Smooth muscle cell (in vitro differentiated cells): ENCODE measurements around the gene PRELID3B. TPM values are rescaled to one million over a fixed set of nuclear protein-coding genes. Genes with fewer than 3 reads are reported as not detected.
A peak's percentile ranks its signal among the peaks of the same experiment; 100 is the strongest.

Source experiments
- DNase-seq: peaks from one replicate; lab custom pipeline; 2025; ENCODE audit not compliant: unreplicated experiment; lab: John Stamatoyannopoulos, UW
- H2AFZ ChIP-seq: fragments of 200-600 bp; sonication (generic); 2 replicates; pipeline ENCODE4 v1.6.0; 2016; ENCODE audit warnings: antibody characterized with exemption, low read depth, mild to moderate bottlenecking
- H3F3A ChIP-seq: fragments of 200-600 bp; sonication (generic); 2 replicates; pipeline ENCODE4 v1.6.0; 2017; ENCODE audit warnings: antibody characterized with exemption, low read depth
- H3K27ac ChIP-seq: fragments of 200-600 bp; sonication (generic); 2 replicates; pipeline ENCODE4 v1.5.1; 2016; ENCODE audit warnings: low read depth, mild to moderate bottlenecking
- H3K27me3 ChIP-seq: fragments of 200-600 bp; sonication (generic); 2 replicates; pipeline ENCODE4 v1.6.1; 2016; ENCODE audit warnings: low read depth, mild to moderate bottlenecking
- H3K36me3 ChIP-seq: fragments of 200-600 bp; sonication (generic); 2 replicates; pipeline ENCODE4 v1.5.1; 2016; ENCODE audit warnings: low read depth
- H3K4me1 ChIP-seq: fragments of 200-600 bp; sonication (generic); 2 replicates; pipeline ENCODE4 v1.5.1; 2016; ENCODE audit warnings: low read depth
- H3K4me2 ChIP-seq: fragments of 200-600 bp; sonication (generic); 2 replicates; pipeline ENCODE4 v1.6.0; 2016; ENCODE audit warnings: mild to moderate bottlenecking
- H3K4me3 ChIP-seq: fragments of 200-600 bp; sonication (generic); 2 replicates; pipeline ENCODE4 v1.5.1; 2016; ENCODE audit warnings: mild to moderate bottlenecking
- H3K79me2 ChIP-seq: fragments of 200-600 bp; sonication (generic); 2 replicates; pipeline ENCODE4 v1.6.0; 2016; ENCODE audit warnings: low read depth, mild to moderate bottlenecking
- H3K9ac ChIP-seq: fragments of 200-600 bp; sonication (generic); 2 replicates; pipeline ENCODE4 v1.6.0; 2016; ENCODE audit warnings: low read depth
- H3K9me3 ChIP-seq: fragments of 200-600 bp; sonication (generic); replicated peaks from 2 replicates; pipeline ENCODE4 v1.5.1; 2016; ENCODE audit warnings: low read depth
- H4K20me1 ChIP-seq: fragments of 200-600 bp; sonication (generic); 2 replicates; pipeline ENCODE4 v1.6.0; 2016; ENCODE audit warnings: low read depth
- CTCF ChIP-seq: fragments of 200-600 bp; sonication (generic); IDR thresholded peaks from 2 replicates; pipeline ENCODE4 v1.5.1; 2017; ENCODE audit warnings: borderline replicate concordance, mild to moderate bottlenecking, antibody characterized with exemption; ENCODE audit not compliant: insufficient read depth, poor library complexity, severe bottlenecking
- WGBS: methylation state at CpG from one replicate; pipeline ENCODE4 v1.1.7; 2016; ENCODE audit warnings: low lambda C conversion rate; 5-methylcytosine and 5-hydroxymethylcytosine counted together
- polyA plus RNA-seq: library from polyadenylated mRNA; unstranded; fragments of >200 nt; fragmentation: Nextera tagmentation; extraction: Ambion mirVana; gene quantifications from 2 replicates; pipeline ENCODE4 v1.2.1, GENCODE V29; 2016
- total RNA-seq: library from RNA; depleted of rRNA; stranded (reverse); fragments of >200 nt; gene quantifications from 2 replicates; pipeline ENCODE4 v1.2.3, GENCODE V29; 2014

Gene PRELID3B
- total RNA-seq (39.1 and 44.9 TPM in 2 replicates), polyA plus RNA-seq (20.9 and 25.8 TPM in 2 replicates)

- WGBS, result 6% methylated on average over 46 of the region's 50 CpGs
Measured at GRCh38 chr20:59042151-59042795, at the start of gene PRELID3B. PRELID3B (minus strand) TSS chr20:59042786; CDS start chr20:59042730, 56 bp downstream.

GRCh38 chr20:59087829-59088433, 45.3 kb upstream of the PRELID3B start:
- Histone ChIP-seq H3K36me3 (no peaks in the 10 kb centered on the region), H3K4me2 (no peak overlapping the region), H3K27me3 (peaks cover 20% of the 10 kb centered on the region), H2AFZ (no peak overlapping the region), H3K9me3 (no peaks in the 10 kb centered on the region), H3K79me2 (no peaks in the 10 kb centered on the region), H3K9ac (no peak overlapping the region), H3K27ac (no peak overlapping the region), H3K4me1 (no peaks in the 10 kb centered on the region), H3K4me3 (no peak overlapping the region), H3F3A (no peaks in the 10 kb centered on the region), H4K20me1 (no peaks in the 10 kb centered on the region)
- TF ChIP-seq CTCF, result peak; percentile 85
- 19% methylated on average over 5 of the region's 5 CpGs for WGBS
- no peak for DNase-seq

More at GRCh38 chr20:59042151-59042795, at the start of gene PRELID3B:
- no peaks in the 10 kb centered on the region for H3K9me3 ChIP-seq
- no peaks in the 10 kb centered on the region for H3K27me3 ChIP-seq
- H3F3A ChIP-seq, result no peaks in the 10 kb centered on the region
- no peaks in the 10 kb centered on the region for H3K4me1 ChIP-seq
- TF ChIP-seq CTCF, result no peak
- H3K79me2 ChIP-seq, result peaks cover 53% of the 10 kb centered on the region
- peak within 1 kb of the TSS; percentile 99 for H2AFZ ChIP-seq
- no peaks in the 10 kb centered on the region for H4K20me1 ChIP-seq
- peak within 1 kb of the TSS; percentile 77 for H3K4me3 ChIP-seq
- H3K4me2 ChIP-seq, result peak within 1 kb of the TSS; percentile 93
- peaks cover 6% of the 10 kb centered on the region for H3K36me3 ChIP-seq
- no peak for DNase-seq
- H3K27ac ChIP-seq, result peak within 1 kb of the TSS; percentile 36
- peak within 1 kb of the TSS; percentile 73 for H3K9ac ChIP-seq

- DNase-seq, result no peak
- no peaks in the 10 kb centered on the region for H3K9me3 ChIP-seq
- no peaks in the 10 kb centered on the region for H3K79me2 ChIP-seq
- no peak overlapping the region for H3K4me3 ChIP-seq
- no peaks in the 10 kb centered on the region for H3K4me1 ChIP-seq
- H3K4me2 ChIP-seq, result no peak overlapping the region
- no peak for TF ChIP-seq CTCF
- H3K9ac ChIP-seq, result no peak overlapping the region
- no peaks in the 10 kb centered on the region for H4K20me1 ChIP-seq
- H3K27me3 ChIP-seq, result peaks cover 10% of the 10 kb centered on the region
- WGBS, result 91% methylated on average over 5 of the region's 5 CpGs
- no peak overlapping the region for H3K27ac ChIP-seq
- no peak overlapping the region for H2AFZ ChIP-seq
- no peaks in the 10 kb centered on the region for H3K36me3 ChIP-seq
- no peaks in the 10 kb centered on the region for H3F3A ChIP-seq
Measured at GRCh38 chr20:59086923-59087322, 44.3 kb upstream of the PRELID3B start.
